OCI-LY1 (cell line): ENCODE data around the gene EMB.
"Not testable (repeated sequence)": the region's sequence is repeated elsewhere in the genome, so short reads cannot be mapped to it uniquely, and the experiment has no call there.

Experiments
- EZH2 ChIP-seq: fragments of 200-600 bp; sonication (generic), shearing (Covaris generic); IDR thresholded peaks from 2 replicates; pipeline ENCODE4 v1.8.0; 2017; ENCODE audit warnings: borderline replicate concordance, mixed run types, mild to moderate bottlenecking, antibody characterized with exemption, low read length, moderate library complexity, mixed read lengths
- TF ChIP-seq, protein P1 (sequence below): fragments of 200-600 bp; sonication (generic), shearing (Covaris generic); IDR thresholded peaks from 2 replicates; pipeline ENCODE4 v1.5.1; 2017; ENCODE audit warnings: mild to moderate bottlenecking, antibody characterized with exemption, low read length, moderate library complexity, mixed read lengths

DNA sequence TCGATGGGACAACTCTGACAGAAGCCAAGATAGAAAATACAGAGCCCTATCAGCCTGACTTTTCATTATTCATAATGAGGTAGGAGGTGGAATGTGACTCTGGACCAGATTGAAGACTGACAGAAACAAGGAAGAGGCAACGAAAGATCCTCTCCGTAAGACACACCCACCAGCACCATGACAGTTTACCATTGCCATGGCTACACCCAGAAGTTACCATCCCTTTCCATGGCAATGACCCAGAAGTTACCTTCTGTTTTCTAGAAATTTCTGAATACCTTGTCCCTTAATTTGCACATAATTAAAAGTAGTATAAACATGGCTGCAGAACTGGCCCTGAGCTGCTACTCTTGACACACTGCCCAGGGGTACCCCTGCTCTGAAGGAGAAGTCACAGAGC, 24.5 kb downstream of the EMB start:
- TF ChIP-seq, protein P1, sequence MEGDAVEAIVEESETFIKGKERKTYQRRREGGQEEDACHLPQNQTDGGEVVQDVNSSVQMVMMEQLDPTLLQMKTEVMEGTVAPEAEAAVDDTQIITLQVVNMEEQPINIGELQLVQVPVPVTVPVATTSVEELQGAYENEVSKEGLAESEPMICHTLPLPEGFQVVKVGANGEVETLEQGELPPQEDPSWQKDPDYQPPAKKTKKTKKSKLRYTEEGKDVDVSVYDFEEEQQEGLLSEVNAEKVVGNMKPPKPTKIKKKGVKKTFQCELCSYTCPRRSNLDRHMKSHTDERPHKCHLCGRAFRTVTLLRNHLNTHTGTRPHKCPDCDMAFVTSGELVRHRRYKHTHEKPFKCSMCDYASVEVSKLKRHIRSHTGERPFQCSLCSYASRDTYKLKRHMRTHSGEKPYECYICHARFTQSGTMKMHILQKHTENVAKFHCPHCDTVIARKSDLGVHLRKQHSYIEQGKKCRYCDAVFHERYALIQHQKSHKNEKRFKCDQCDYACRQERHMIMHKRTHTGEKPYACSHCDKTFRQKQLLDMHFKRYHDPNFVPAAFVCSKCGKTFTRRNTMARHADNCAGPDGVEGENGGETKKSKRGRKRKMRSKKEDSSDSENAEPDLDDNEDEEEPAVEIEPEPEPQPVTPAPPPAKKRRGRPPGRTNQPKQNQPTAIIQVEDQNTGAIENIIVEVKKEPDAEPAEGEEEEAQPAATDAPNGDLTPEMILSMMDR = not testable (repeated sequence)
- TF ChIP-seq EZH2 = not testable (repeated sequence)
